Activated CD8-positive, alpha-beta T cell treated with anti-CD3 and anti-CD28 coated beads for 36 hours (primary cell): ENCODE measurements around the gene CRACR2A. TPM values are rescaled to one million over a fixed set of nuclear protein-coding genes. Genes with fewer than 3 reads are reported as not detected.

Experiments used
- ATAC-seq: fragments of 200-7000 bp; cut with Tn5 transposase; one replicate; pipeline ENCODE4 v1.10.0; 2021; ENCODE audit warnings: mild to moderate bottlenecking, moderate library complexity
- CTCF ChIA-PET: fragments of 350-600 bp; sonication (Branson Sonifier 250); formaldehyde crosslinking; loops from one replicate; lab custom pipeline; 2021; ENCODE audit warnings: antibody characterized with exemption; lab: Charles Lee
- POLR2A ChIA-PET: fragments of 350-600 bp; sonication (Branson Sonifier 250); formaldehyde crosslinking; loops from one replicate; lab custom pipeline; 2021; ENCODE audit warnings: antibody characterized with exemption; lab: Charles Lee
- DNase-seq: peaks from one replicate; pipeline ENCODE4 v3.0.0-alpha.2; 2020
- H3K27ac Mint-ChIP-seq: one replicate; pipeline ENCODE4 v1.8.0; 2021; ENCODE audit warnings: mild to moderate bottlenecking, mixed read lengths
- H3K27me3 Mint-ChIP-seq: one replicate; pipeline ENCODE4 v1.8.0; 2021; ENCODE audit warnings: mixed read lengths
- H3K36me3 Mint-ChIP-seq: one replicate; pipeline ENCODE4 v1.8.0; 2021; ENCODE audit warnings: low read depth, mixed read lengths
- H3K4me1 Mint-ChIP-seq: one replicate; pipeline ENCODE4 v1.8.0; 2021; ENCODE audit warnings: low read depth, mixed read lengths
- H3K4me3 Mint-ChIP-seq: one replicate; pipeline ENCODE4 v1.8.0; 2021; ENCODE audit warnings: mild to moderate bottlenecking, moderate library complexity, mixed read lengths
- H3K9me3 Mint-ChIP-seq: one replicate; pipeline ENCODE4 v1.8.0; 2021; ENCODE audit warnings: mixed read lengths
- intact Hi-C: fragments of 100-400 bp; cut with micrococcal nuclease; formaldehyde crosslinking; loops from one replicate; pipeline ENCODE4 v1.10.0; 2022
- total RNA-seq, 2 experiments: library from RNA; stranded (reverse); gene quantifications; one replicate each; pipeline ENCODE4 v1.2.3, GENCODE V29; 2021
- TF ChIP-seq, protein P1 (sequence below): fragments of 200-600 bp; IDR thresholded peaks from one replicate; pipeline ENCODE4 v1.8.0; 2022; ENCODE audit warnings: antibody characterized with exemption, mild to moderate bottlenecking

CRACR2A gene
- total RNA-seq, 2 experiments from 2014 or later: 21.2 to 24.7 TPM

DNA sequence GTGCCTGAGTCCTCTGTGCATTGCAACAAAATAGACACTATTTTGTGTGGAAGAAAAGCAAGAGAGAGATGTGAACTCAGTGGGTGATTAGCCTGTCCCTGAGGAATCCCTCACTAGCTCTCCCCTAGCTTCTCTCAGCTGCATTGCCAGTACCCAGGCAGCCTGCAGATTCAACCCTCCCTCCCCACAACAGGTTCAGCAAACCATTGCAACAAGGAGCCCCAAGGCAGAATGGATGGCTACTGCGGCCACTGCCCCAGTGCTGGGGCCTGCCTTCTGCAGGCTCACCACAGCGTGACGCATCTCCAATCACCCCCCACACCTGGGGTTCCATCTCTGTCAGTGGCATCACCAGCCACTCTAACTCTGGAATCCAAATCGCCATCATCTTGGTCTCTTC lies 2.3 kb downstream of the CRACR2A start:
- ATAC-seq (no peak), DNase-seq (no peak)
- peak overlapping the region; percentile 90 for H3K27ac Mint-ChIP-seq
- no peaks in the 10 kb centered on the region for H3K27me3 Mint-ChIP-seq
- H3K36me3 Mint-ChIP-seq: peaks cover 42% of the 10 kb centered on the region
- ChIA-PET POLR2A (interaction anchor here (0.8 to 1.4 kb wide), 3 partner anchors 8 to 22 kb away, joined by 3 to 4 read pairs (median 4); no protein-coding TSS in a partner anchor), CTCF (interaction anchor here (0.9 kb wide), 1 partner anchor 450 kb away, joined by 4 read pairs; no protein-coding TSS in a partner anchor)
- intact Hi-C loops: no loop called here
- peaks cover 59% of the 10 kb centered on the region for H3K4me1 Mint-ChIP-seq
- H3K9me3 Mint-ChIP-seq: no peaks in the 10 kb centered on the region
- H3K4me3 Mint-ChIP-seq: peak overlapping the region; percentile 80
- TF ChIP-seq, protein P1, sequence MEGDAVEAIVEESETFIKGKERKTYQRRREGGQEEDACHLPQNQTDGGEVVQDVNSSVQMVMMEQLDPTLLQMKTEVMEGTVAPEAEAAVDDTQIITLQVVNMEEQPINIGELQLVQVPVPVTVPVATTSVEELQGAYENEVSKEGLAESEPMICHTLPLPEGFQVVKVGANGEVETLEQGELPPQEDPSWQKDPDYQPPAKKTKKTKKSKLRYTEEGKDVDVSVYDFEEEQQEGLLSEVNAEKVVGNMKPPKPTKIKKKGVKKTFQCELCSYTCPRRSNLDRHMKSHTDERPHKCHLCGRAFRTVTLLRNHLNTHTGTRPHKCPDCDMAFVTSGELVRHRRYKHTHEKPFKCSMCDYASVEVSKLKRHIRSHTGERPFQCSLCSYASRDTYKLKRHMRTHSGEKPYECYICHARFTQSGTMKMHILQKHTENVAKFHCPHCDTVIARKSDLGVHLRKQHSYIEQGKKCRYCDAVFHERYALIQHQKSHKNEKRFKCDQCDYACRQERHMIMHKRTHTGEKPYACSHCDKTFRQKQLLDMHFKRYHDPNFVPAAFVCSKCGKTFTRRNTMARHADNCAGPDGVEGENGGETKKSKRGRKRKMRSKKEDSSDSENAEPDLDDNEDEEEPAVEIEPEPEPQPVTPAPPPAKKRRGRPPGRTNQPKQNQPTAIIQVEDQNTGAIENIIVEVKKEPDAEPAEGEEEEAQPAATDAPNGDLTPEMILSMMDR: no peak

GRCh38 chr12:3748620-3749019 lies 4.3 kb downstream of the CRACR2A start:
- Mint-ChIP-seq H3K27me3 (no peaks in the 10 kb centered on the region), H3K9me3 (no peaks in the 10 kb centered on the region), H3K4me1 (peaks cover 62% of the 10 kb centered on the region), H3K4me3 (no peak overlapping the region), H3K36me3 (peaks cover 51% of the 10 kb centered on the region), H3K27ac (peak overlapping the region; percentile 50)
- DNase-seq: no peak
- no peak for ATAC-seq
- CTCF ChIA-PET: no interaction called here
- TF ChIP-seq, protein P1: no peak
- POLR2A ChIA-PET: no interaction called here
- intact Hi-C loops: no loop called here

DNA sequence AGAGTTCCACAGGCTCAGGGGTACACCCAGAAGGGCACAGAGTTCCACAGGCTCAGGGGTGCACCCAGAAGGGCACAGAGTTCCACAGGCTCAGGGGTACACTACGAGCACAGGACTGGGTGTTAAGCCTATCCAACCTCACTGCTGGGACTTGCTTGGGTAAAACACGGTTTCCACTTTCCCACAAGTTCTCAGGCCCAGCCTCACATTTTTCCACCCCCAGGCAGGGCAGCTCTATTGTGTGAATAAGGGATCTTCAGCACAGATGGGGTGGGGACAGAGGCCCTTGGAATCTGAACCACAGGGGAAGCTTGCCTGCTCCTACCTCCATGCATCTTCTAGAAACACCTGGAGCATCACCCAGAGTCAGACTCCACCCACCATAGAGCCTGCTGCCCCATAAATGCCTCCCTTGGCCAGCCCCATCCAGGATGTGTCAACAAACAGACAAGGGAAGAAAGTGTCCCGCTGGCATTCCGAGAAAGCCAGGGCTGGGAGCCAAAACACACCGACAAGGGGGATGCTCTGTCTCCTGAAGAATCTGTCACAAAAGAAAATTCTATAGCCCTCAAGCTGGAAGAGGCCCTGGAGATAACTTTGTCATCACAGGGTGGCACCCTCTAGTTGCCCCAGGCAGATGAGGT lies 4.8 kb downstream of the CRACR2A start:
- peak overlapping the region; percentile 50 for H3K27ac Mint-ChIP-seq
- no peaks in the 10 kb centered on the region for H3K9me3 Mint-ChIP-seq
- peaks cover 50% of the 10 kb centered on the region for H3K36me3 Mint-ChIP-seq
- ATAC-seq (no peak), DNase-seq (no peak)
- no peaks in the 10 kb centered on the region for H3K27me3 Mint-ChIP-seq
- intact Hi-C loops: no loop called here
- H3K4me1 Mint-ChIP-seq: peaks cover 64% of the 10 kb centered on the region
- TF ChIP-seq, protein P1: no peak
- ChIA-PET CTCF (no interaction called here), POLR2A (interaction anchor here (0.7 to 2.6 kb wide), 2 partner anchors 17 to 19 kb away, joined by 3 to 11 read pairs; no protein-coding TSS in a partner anchor)
- H3K4me3 Mint-ChIP-seq: no peak overlapping the region

DNA sequence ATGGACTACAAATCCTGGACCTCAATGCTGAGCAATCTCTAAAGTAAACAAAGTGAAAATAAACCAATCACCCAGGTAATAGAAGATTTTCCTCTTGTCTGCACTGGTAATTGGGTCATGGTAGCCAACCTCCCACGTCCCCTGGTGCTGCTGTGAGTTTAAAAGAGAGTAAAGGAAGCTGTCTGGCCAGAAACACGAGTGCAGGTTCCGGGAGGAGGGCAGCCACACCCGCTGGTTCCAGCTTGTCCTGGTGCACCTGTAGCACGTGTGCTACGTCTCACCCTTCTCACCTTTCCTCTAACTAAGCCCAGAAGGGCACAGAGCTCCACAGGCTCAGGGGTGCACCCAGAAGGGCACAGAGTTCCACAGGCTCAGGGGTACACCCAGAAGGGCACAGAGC lies 5.4 kb downstream of the CRACR2A start:
- ChIA-PET CTCF (interaction anchor here (2.1 kb wide), 1 partner anchor 56 kb away, joined by 7 read pairs; no protein-coding TSS in a partner anchor), POLR2A (interaction anchor here (0.7 to 2.6 kb wide), 2 partner anchors 16 to 19 kb away, joined by 3 to 11 read pairs; no protein-coding TSS in a partner anchor)
- H3K4me3 Mint-ChIP-seq: no peak overlapping the region
- intact Hi-C loops: no loop called here
- H3K36me3 Mint-ChIP-seq: peaks cover 50% of the 10 kb centered on the region
- H3K27me3 Mint-ChIP-seq: no peaks in the 10 kb centered on the region
- no peaks in the 10 kb centered on the region for H3K9me3 Mint-ChIP-seq
- TF ChIP-seq, protein P1: no peak
- peak; percentile 47 for DNase-seq
- H3K4me1 Mint-ChIP-seq: peaks cover 66% of the 10 kb centered on the region
- no peak for ATAC-seq
- H3K27ac Mint-ChIP-seq: peak overlapping the region; percentile 47

- peak overlapping the region; percentile 47 for H3K27ac Mint-ChIP-seq
- H3K4me3 Mint-ChIP-seq: no peak overlapping the region
- H3K36me3 Mint-ChIP-seq: peaks cover 50% of the 10 kb centered on the region
- H3K27me3 Mint-ChIP-seq: no peaks in the 10 kb centered on the region
- H3K4me1 Mint-ChIP-seq: peaks cover 65% of the 10 kb centered on the region
- intact Hi-C loops: no loop called here
- no peaks in the 10 kb centered on the region for H3K9me3 Mint-ChIP-seq
- ChIA-PET POLR2A (interaction anchor here (1.5 to 2.6 kb wide), 2 partner anchors 8 to 18 kb away, joined by 5 to 11 read pairs; no protein-coding TSS in a partner anchor), CTCF (interaction anchor here (0.9 to 2.1 kb wide), 2 partner anchors 13 to 57 kb away, joined by 3 to 7 read pairs; no protein-coding TSS in a partner anchor)
- DNase-seq (no peak), ATAC-seq (no peak)
- TF ChIP-seq, protein P1: no peak
These were observed 6.2 kb downstream of the CRACR2A start for GRCh38 chr12:3746758-3747157.
